Glomerular visceral epithelial cell (primary cell): ENCODE measurements around the gene PDIK1L.

Experiments used
- DNase-seq: peaks from one replicate; pipeline ENCODE4 v3.0.0-alpha.2; 2016; ENCODE audit errors: extremely low spot score

PDIK1L gene

GRCh38 chr1:26170472-26170821, 58.8 kb downstream of the PDIK1L start:
- no peak for DNase-seq

DNA sequence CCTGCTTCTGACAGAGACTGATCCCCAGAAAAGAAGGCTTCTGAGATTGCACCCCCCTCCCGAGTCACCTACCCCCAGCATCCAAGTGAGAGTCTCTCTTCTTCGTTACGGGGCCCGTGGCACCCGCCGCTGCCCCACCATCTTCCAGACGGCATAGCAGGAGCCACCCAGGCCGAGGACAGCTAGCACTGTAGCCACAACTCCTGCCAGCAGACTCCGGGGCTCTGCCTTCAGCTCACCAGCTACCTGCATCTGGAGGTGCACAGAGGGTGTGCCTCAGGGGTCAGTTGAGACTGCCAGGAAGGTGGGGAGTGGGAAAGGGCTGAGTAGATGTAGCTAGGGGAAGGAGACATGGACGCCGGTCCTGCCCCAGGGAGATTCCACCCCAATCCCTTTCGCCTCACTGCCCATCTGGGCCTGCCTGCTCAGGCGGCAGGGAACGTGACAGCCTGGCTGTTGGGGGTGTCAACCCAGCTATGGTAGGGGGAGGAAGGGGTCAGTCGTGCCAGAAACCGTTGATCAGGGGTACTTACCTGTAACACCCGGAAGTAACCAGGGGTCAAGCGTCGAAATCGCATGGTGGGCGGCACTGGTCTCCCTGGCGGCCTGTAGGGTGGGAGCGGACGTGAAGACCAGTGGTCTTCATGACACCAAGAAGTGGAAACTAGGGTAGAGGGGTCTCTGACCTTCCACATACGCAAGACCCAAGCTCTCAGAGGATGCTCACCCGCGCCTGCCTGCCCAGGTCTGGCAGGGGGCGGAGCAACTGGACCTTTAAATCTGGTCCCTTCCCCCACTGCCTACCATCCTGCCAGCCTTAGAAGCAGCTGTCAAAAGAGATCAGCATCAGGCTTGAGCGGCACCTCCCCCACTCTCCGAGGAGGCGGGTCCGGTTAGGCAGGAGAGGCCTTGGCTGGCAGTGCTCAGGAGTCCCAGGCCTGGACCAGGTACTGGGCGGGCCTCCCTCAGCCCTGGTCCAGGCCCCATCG, 59.8 kb downstream of the PDIK1L start, which contains the start of gene ZNF593OS:
Gene ZNF593OS (minus strand): TSS at position 749 of the 989 bp plus-strand sequence. CDS start 171 bp downstream, at position 578.
- no peak for DNase-seq
